ENCODE results near the gene CYRIA.

Gene CYRIA

DNA sequence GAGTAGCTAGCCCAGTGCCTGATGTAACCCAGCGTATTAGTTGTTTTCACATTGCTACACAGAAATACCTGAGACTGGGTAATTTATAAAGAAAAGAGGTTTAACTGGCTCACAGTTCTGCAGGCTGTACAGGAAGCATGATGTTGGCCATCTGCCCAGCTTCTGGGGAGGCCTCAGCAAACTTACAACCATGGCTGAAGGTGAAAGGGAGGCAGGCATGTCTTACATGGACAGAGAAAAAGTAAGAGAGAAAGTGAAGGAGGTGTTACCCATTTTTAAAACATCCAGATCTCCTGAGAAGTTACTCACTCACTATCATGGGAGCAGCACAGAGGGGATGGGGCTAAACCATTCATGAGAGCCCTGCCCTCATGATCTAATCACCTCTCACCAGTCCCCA is 6.1 kb upstream of the CYRIA start:
- no peaks in the 10 kb centered on the region for H3K27me3 ChIP-seq (ENCODE audit: low read length)
- no peak overlapping the region for H3K27ac ChIP-seq (ENCODE audit: low read depth, low read length)
- no peaks in the 10 kb centered on the region for H3K79me2 ChIP-seq (ENCODE audit: insufficient read depth, low read length)

DNA sequence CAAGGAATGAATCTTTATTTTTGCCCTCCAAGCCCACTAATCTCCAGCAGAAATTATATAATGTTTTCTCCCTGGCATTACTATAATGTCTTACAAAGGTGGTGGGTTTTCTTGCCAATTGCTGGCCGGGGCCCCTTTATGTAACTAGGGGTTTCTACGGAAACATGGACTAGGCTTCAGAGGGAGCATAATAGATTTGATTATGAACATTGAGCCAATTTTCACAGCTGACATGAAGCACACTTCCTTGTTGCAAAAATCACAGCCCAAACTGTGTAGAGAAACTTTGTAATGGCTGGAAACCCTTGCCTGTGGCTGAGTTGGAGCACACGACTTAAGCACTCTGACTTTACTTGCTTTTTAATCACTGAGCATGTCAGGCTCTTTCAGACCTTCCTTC is 3.8 kb upstream of the CYRIA start:
- H3K9me3 ChIP-seq (ENCODE audit: insufficient read depth, low read length), result no peaks in the 10 kb centered on the region
- no peak for TF ChIP-seq EZH2phosphoT487 (conservative IDR thresholded peaks at IDR 0.05; ENCODE audit: low read length)
- TF ChIP-seq, protein P1, sequence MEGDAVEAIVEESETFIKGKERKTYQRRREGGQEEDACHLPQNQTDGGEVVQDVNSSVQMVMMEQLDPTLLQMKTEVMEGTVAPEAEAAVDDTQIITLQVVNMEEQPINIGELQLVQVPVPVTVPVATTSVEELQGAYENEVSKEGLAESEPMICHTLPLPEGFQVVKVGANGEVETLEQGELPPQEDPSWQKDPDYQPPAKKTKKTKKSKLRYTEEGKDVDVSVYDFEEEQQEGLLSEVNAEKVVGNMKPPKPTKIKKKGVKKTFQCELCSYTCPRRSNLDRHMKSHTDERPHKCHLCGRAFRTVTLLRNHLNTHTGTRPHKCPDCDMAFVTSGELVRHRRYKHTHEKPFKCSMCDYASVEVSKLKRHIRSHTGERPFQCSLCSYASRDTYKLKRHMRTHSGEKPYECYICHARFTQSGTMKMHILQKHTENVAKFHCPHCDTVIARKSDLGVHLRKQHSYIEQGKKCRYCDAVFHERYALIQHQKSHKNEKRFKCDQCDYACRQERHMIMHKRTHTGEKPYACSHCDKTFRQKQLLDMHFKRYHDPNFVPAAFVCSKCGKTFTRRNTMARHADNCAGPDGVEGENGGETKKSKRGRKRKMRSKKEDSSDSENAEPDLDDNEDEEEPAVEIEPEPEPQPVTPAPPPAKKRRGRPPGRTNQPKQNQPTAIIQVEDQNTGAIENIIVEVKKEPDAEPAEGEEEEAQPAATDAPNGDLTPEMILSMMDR (IDR thresholded peaks at IDR 0.05; ENCODE audit: insufficient read depth, low read length, poor library complexity, severe bottlenecking), result no peak
- H3F3A ChIP-seq (ENCODE audit: insufficient read depth), result no peaks in the 10 kb centered on the region
- H3K79me2 ChIP-seq (ENCODE audit: insufficient read depth, low read length), result no peaks in the 10 kb centered on the region
- H3K4me3 ChIP-seq (ENCODE audit: insufficient read depth, low read length, poor library complexity, severe bottlenecking), result no peak overlapping the region
- no peak overlapping the region for H3K9ac ChIP-seq (ENCODE audit: low read length)
- no peaks in the 10 kb centered on the region for H4K20me1 ChIP-seq (ENCODE audit: low read depth, low read length)
- H3K27me3 ChIP-seq (ENCODE audit: low read length), result no peaks in the 10 kb centered on the region
- H3K9me2 ChIP-seq (replicated peaks; ENCODE audit: insufficient read depth, low read length), result no peaks in the 10 kb centered on the region
- H2AFZ ChIP-seq (ENCODE audit: low read depth, low read length, severe bottlenecking), result no peak overlapping the region
- H3K36me3 ChIP-seq (ENCODE audit: low read length), result no peaks in the 10 kb centered on the region
- H3K27ac ChIP-seq (ENCODE audit: low read depth, low read length), result no peak overlapping the region
- H3K4me2 ChIP-seq (ENCODE audit: low read depth, low read length, poor library complexity, severe bottlenecking), result no peak overlapping the region

More for the DNA sequence above, 6.1 kb upstream of the CYRIA start:
- Histone ChIP-seq H3K4me3 (ENCODE audit: insufficient read depth, low read length, poor library complexity, severe bottlenecking) (no peak overlapping the region), H4K20me1 (ENCODE audit: low read depth, low read length) (no peaks in the 10 kb centered on the region), H3F3A (ENCODE audit: insufficient read depth) (no peaks in the 10 kb centered on the region), H3K4me2 (ENCODE audit: low read depth, low read length, poor library complexity, severe bottlenecking) (no peak overlapping the region), H3K9me2 (replicated peaks; ENCODE audit: insufficient read depth, low read length) (no peaks in the 10 kb centered on the region), H2AFZ (ENCODE audit: low read depth, low read length, severe bottlenecking) (no peak overlapping the region), H3K9ac (ENCODE audit: low read length) (no peak overlapping the region), H3K36me3 (ENCODE audit: low read length) (no peaks in the 10 kb centered on the region), H3K9me3 (ENCODE audit: insufficient read depth, low read length) (no peaks in the 10 kb centered on the region)
- no peak for TF ChIP-seq EZH2phosphoT487 (conservative IDR thresholded peaks at IDR 0.05; ENCODE audit: low read length)
- TF ChIP-seq, protein P1 (IDR thresholded peaks at IDR 0.05; ENCODE audit: insufficient read depth, low read length, poor library complexity, severe bottlenecking), result no peak

DNA sequence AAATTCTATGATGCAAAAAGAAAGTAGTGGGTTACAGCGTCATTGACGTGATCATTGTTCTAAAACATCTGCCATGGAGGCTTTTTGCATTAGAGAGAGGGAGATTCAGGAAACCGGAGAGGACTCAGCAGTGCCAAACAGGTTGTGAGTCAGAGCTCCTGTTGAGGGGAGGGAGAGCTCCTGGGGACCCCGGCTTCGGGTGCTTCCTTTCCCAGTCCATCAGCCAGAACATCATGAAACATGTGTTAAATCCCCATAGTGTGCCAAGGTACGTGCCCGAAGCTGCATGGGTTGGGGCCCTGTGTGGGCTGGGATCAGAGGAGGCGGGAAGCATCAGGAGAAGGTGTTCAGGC is 791 bp upstream of the CYRIA start:
- Histone ChIP-seq H3K9me3 (ENCODE audit: insufficient read depth, low read length) (no peaks in the 10 kb centered on the region), H3K9ac (ENCODE audit: low read length) (no peak overlapping the region), H3K27ac (ENCODE audit: low read depth, low read length) (no peak overlapping the region), H3K36me3 (ENCODE audit: low read length) (no peaks in the 10 kb centered on the region), H2AFZ (ENCODE audit: low read depth, low read length, severe bottlenecking) (no peak overlapping the region), H3F3A (ENCODE audit: insufficient read depth) (no peaks in the 10 kb centered on the region), H3K9me2 (replicated peaks; ENCODE audit: insufficient read depth, low read length) (no peaks in the 10 kb centered on the region), H3K4me3 (ENCODE audit: insufficient read depth, low read length, poor library complexity, severe bottlenecking) (no peak overlapping the region), H3K4me2 (ENCODE audit: low read depth, low read length, poor library complexity, severe bottlenecking) (peak overlapping the region; percentile 46), H4K20me1 (ENCODE audit: low read depth, low read length) (no peaks in the 10 kb centered on the region), H3K27me3 (ENCODE audit: low read length) (no peaks in the 10 kb centered on the region), H3K79me2 (ENCODE audit: insufficient read depth, low read length) (no peaks in the 10 kb centered on the region)
- TF ChIP-seq EZH2phosphoT487 (conservative IDR thresholded peaks at IDR 0.05; ENCODE audit: low read length), result no peak
- TF ChIP-seq, protein P1 (IDR thresholded peaks at IDR 0.05; ENCODE audit: insufficient read depth, low read length, poor library complexity, severe bottlenecking), result no peak
